Effector CD4-positive, alpha-beta T cell (primary cell): ENCODE results near the gene NFYA.

Experiments
- DNase-seq: peaks from one replicate; pipeline ENCODE4 v3.0.0-alpha.2; 2020

NFYA gene

GRCh38 chr6:41122373-41122772 lies 49.6 kb downstream of the NFYA start:
- DNase-seq: no peak

GRCh38 chr6:41122918-41123317 lies 50.1 kb downstream of the NFYA start:
- no peak for DNase-seq

GRCh38 chr6:41125282-41125681 lies 52.5 kb downstream of the NFYA start:
- no peak for DNase-seq

DNA sequence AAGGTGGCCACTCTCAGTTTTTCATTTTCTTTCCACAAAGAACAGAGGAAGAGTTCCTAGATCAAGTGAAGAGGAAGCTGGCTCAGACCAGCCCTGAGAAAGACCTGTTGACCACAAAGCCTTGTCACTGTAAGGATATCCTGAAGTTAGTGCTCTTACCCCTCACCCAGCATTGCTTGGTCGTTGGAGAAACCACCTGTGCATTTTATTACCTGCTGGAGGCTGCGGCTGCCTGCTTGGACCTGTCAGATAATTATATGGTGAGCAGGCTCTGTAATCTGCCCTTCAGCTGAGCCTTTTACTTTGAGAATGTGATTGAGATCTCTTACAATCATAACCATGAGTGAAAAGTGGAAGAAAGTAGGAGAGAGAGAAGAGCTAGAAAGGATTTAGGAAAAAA lies 59.5 kb downstream of the NFYA start:
- no peak for DNase-seq

GRCh38 chr6:41135062-41135832 lies 62.5 kb downstream of the NFYA start:
- no peak for DNase-seq

- no peak for DNase-seq
Observed at GRCh38 chr6:41136911-41137310, 64.1 kb downstream of the NFYA start.

GRCh38 chr6:41147917-41148316 lies 75.1 kb downstream of the NFYA start:
- DNase-seq: no peak
